HepG2 (cell line): ENCODE results near the gene ICAM5. TPM values are rescaled to one million over a fixed set of nuclear protein-coding genes. Genes with fewer than 3 reads are reported as not detected.

Source experiments
- ATF7-NPFF ChIP-seq: sonication (generic); formaldehyde crosslinking; IDR thresholded peaks from 2 replicates; pipeline ENCODE4 v1.8.1; 2023; ENCODE audit warnings: mild to moderate bottlenecking, low read depth, missing genetic modification reagents, moderate library complexity
- PREB ChIP-seq: sonication (generic); formaldehyde crosslinking; IDR thresholded peaks from 2 replicates; pipeline ENCODE4 v1.4.0; 2020; ENCODE audit warnings: missing genetic modification reagents
- RELA ChIP-seq: sonication (generic); formaldehyde crosslinking; IDR thresholded peaks from 2 replicates; pipeline ENCODE4 v1.4.0; 2020; ENCODE audit warnings: missing genetic modification reagents
- RORA ChIP-seq: sonication (generic); formaldehyde crosslinking; IDR thresholded peaks from 2 replicates; pipeline ENCODE4 v1.5.0; 2020; ENCODE audit warnings: mild to moderate bottlenecking, missing genetic modification reagents, moderate library complexity
- SP1 ChIP-seq, 2 experiments: fragments of 450-650 bp in 1 of 2; sonication (generic) in 1 of 2; formaldehyde crosslinking in 1 of 2; IDR thresholded peaks; 2 replicates each; pipeline versions ENCODE4 v1.4.0 to v1.6.1; 2016 to 2020; ENCODE audit warnings: missing genetic modification reagents in 1 of 2
- SRSF9 ChIP-seq: fragments of 200-400 bp; formaldehyde crosslinking; IDR thresholded peaks from 2 replicates; pipeline ENCODE4 v1.6.1; 2018; ENCODE audit warnings: borderline replicate concordance, mild to moderate bottlenecking, low read depth, low read length; ENCODE audit not compliant: insufficient read depth, poor library complexity, severe bottlenecking
- ZFP91 ChIP-seq: sonication (generic); formaldehyde crosslinking; IDR thresholded peaks from 2 replicates; pipeline ENCODE4 v1.9.0; 2022; ENCODE audit warnings: missing genetic modification reagents, mild to moderate bottlenecking, borderline replicate concordance
- ZNF362 ChIP-seq: sonication (generic); formaldehyde crosslinking; IDR thresholded peaks from 2 replicates; pipeline ENCODE4 v1.4.0; 2020; ENCODE audit warnings: missing genetic modification reagents, mild to moderate bottlenecking, borderline replicate concordance
- ZNF382 ChIP-seq: sonication (generic); formaldehyde crosslinking; IDR thresholded peaks from 2 replicates; pipeline ENCODE4 v1.5.0; 2020; ENCODE audit warnings: missing genetic modification reagents, mild to moderate bottlenecking, borderline replicate concordance
- ZNF407 ChIP-seq: sonication (generic); formaldehyde crosslinking; IDR thresholded peaks from one replicate; pipeline ENCODE4 v1.5.1; 2020; ENCODE audit warnings: mild to moderate bottlenecking, missing genetic modification reagents; ENCODE audit errors: not compliant biosample characterization
- ZNF431 ChIP-seq: sonication (generic); formaldehyde crosslinking; IDR thresholded peaks from 2 replicates; pipeline ENCODE4 v1.9.0; 2022; ENCODE audit warnings: missing genetic modification reagents, low read depth, mild to moderate bottlenecking, borderline replicate concordance
- ZSCAN22 ChIP-seq: sonication (generic); formaldehyde crosslinking; IDR thresholded peaks from 2 replicates; pipeline ENCODE4 v1.4.0; 2020; ENCODE audit warnings: mild to moderate bottlenecking, missing genetic modification reagents
- polyA plus RNA-seq, 8 experiments: library from polyadenylated mRNA; depleted of rRNA in 3 of 8; stranded (reverse) in 7 of 8; unstranded in 1 of 8; fragments of >200 nt; fragmentation: Illumina TruSeq in 4 of 8; extraction: Trizol in 4 of 8; gene quantifications; 2 replicates each; pipeline versions ENCODE4 v1.2.1 to v1.2.3, GENCODE V29; 2011 to 2016; ENCODE audit warnings: low read depth in 4 of 8, missing spikeins in 1 of 8, mixed read lengths in 1 of 8; ENCODE audit not compliant: insufficient read depth in 1 of 8
- total RNA-seq, 5 experiments: library from RNA; depleted of rRNA; stranded (reverse); fragments of >200 nt; fragmentation: Illumina TruSeq; extraction: Trizol; gene quantifications; 2 replicates each; pipeline ENCODE4 v1.2.3, GENCODE V29; 2016; ENCODE audit warnings: low read depth in 1 of 5

The ICAM5 gene
- total and polyA plus RNA-seq, 2 of the 13 experiments (the other 11 are each of a cell fraction or from before 2014, with no cell fraction given): 0.46 to 1.6 TPM

- TF ChIP-seq ZFP91: no peak; the same call in 1 of the 2 replicates
- no peak; the same call in 1 of the 2 replicates for TF ChIP-seq ATF7-NPFF (CRISPR knock-in tag)
- no peak for TF ChIP-seq RELA
- no peak for TF ChIP-seq ZSCAN22
- TF ChIP-seq ZNF407 (CRISPR knock-in tag): no peak
- no peak for TF ChIP-seq ZNF382 (CRISPR knock-in tag)
- no peak for TF ChIP-seq PREB (CRISPR knock-in tag)
- no peak for TF ChIP-seq ZNF431
- no peak for TF ChIP-seq SRSF9
- TF ChIP-seq ZNF362 (CRISPR knock-in tag): no peak
- no peak for TF ChIP-seq RORA (CRISPR knock-in tag)
- no peak for TF ChIP-seq SP1 (IDR thresholded peaks at IDR 0.05)
- peak; percentile 43; the same call in 1 of the 2 replicates for TF ChIP-seq SP1 (CRISPR knock-in tag; IDR thresholded peaks at IDR 0.05)
Measured at GRCh38 chr19:10289167-10289835, 451 bp upstream of the ICAM5 start (continued).
